ENCODE measurements around the gene TRIM41. TPM values are rescaled to one million over a fixed set of nuclear protein-coding genes. Genes with fewer than 3 reads are reported as not detected.

Gene TRIM41
- total and polyA plus RNA-seq, 9 of the 15 experiments (the other 6 are each of a cell fraction or from before 2014, with no cell fraction given): 1.8 to 47.6 (median 20.9) TPM

DNA sequence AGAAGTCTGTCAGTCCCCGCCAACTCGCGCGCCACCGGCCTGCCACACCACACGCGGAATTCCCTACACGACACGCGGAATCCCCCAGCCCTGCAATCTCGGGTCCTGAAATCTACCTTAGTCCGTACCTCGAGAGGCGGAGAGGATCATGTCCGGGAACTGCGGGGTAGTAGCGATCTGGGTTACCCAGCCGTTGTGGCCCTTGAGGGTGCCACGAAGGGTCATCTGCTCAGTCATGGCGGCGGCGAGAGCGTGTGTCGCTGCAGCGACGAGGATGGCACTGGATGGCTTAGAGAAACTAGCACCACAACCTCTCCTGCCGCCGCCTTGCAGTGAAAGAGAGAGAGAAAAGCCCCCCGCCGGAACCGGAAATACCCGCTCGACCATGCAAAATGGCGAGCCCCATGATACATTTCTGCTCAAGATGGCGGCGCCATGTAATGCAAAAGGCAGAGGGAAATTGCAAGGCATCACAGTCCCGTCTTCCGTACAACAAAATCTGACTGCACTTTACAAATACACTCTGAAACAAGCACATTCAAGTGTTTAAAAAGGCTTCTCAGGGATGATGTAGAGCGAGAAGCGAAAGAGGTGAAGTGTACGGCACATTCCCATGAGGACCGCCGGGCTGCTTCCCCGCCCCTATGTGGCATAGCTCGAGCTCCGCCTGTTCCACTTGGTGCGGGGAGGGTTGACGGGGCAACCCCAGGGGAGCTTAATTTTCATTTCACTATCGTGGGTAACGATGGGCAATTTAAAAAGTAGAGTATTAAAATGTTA is 20.7 kb downstream of the TRIM41 start, which contains the start of gene RACK1 (continued):
- TF ChIP-seq, protein P1, sequence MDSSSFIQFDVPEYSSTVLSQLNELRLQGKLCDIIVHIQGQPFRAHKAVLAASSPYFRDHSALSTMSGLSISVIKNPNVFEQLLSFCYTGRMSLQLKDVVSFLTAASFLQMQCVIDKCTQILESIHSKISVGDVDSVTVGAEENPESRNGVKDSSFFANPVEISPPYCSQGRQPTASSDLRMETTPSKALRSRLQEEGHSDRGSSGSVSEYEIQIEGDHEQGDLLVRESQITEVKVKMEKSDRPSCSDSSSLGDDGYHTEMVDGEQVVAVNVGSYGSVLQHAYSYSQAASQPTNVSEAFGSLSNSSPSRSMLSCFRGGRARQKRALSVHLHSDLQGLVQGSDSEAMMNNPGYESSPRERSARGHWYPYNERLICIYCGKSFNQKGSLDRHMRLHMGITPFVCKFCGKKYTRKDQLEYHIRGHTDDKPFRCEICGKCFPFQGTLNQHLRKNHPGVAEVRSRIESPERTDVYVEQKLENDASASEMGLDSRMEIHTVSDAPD (CRISPR knock-in tag; IDR thresholded peaks at IDR 0.05): no peak
- TF ChIP-seq RNF2 (IDR thresholded peaks at IDR 0.05) (no peak; the same call in 1 of the 2 replicates), POLR2G (IDR thresholded peaks at IDR 0.05; ENCODE audit: low read depth, low read length) (peak; percentile 97), ESRRA (IDR thresholded peaks at IDR 0.05; ENCODE audit: borderline replicate concordance, low read depth) (peak; percentile 26; the same call in 1 of the 2 replicates), NCOR1 (IDR thresholded peaks at IDR 0.05) (peak; percentile 47; the same call in 1 of the 2 replicates), NCOA1 (IDR thresholded peaks at IDR 0.05; ENCODE audit: low read depth) (peak; percentile 20; the same call in 1 of the 2 replicates), CBX8 (IDR thresholded peaks at IDR 0.05; ENCODE audit: borderline replicate concordance, extremely low read depth, low read depth, low read length, poor library complexity, severe bottlenecking) (no peak), MAZ (CRISPR knock-in tag; conservative IDR thresholded peaks at IDR 0.05 in 1 of 2, IDR thresholded peaks at IDR 0.05 in 1 of 2) (peak; percentile 74 to 87), CBX1 (IDR thresholded peaks at IDR 0.05; ENCODE audit: low read depth) (0 out of 2 replicates have a peak, but pooled peaks have one; percentile 58), RBM25 (IDR thresholded peaks at IDR 0.05; ENCODE audit: low read depth, low read length, severe bottlenecking) (no peak), KLF1 (tag; IDR thresholded peaks at IDR 0.05) (peak; percentile 54), HNRNPK (IDR thresholded peaks at IDR 0.05; ENCODE audit: low read depth, low read length, poor library complexity, severe bottlenecking) (no peak), PRPF4 (IDR thresholded peaks at IDR 0.05; ENCODE audit: insufficient read depth, low read depth, low read length, poor library complexity, severe bottlenecking) (no peak), HDAC1 (IDR thresholded peaks at IDR 0.05) (peak in 1 of 2 experiments; percentile 56; a peak in 2 of 4 replicates), GTF2A2 (tag; IDR thresholded peaks at IDR 0.05) (peak; percentile 85), ZNF778 (CRISPR knock-in tag; IDR thresholded peaks at IDR 0.05) (no peak), ZNF584 (CRISPR knock-in tag; IDR thresholded peaks at IDR 0.05; ENCODE audit: low read depth) (0 out of 2 replicates have a peak, but pooled peaks have one; percentile 54), FOXK1 (CRISPR knock-in tag; IDR thresholded peaks at IDR 0.05; ENCODE audit: borderline replicate concordance) (peak; percentile 77; the same call in 1 of the 2 replicates), TRIM28 (IDR thresholded peaks at IDR 0.05) (no peak), ZKSCAN1 (IDR thresholded peaks at IDR 0.05; ENCODE audit: low read depth, low read length) (0 out of 2 replicates have a peak, but pooled peaks have one; percentile 53)
- TF ChIP-seq, protein P2, sequence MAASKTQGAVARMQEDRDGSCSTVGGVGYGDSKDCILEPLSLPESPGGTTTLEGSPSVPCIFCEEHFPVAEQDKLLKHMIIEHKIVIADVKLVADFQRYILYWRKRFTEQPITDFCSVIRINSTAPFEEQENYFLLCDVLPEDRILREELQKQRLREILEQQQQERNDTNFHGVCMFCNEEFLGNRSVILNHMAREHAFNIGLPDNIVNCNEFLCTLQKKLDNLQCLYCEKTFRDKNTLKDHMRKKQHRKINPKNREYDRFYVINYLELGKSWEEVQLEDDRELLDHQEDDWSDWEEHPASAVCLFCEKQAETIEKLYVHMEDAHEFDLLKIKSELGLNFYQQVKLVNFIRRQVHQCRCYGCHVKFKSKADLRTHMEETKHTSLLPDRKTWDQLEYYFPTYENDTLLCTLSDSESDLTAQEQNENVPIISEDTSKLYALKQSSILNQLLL (CRISPR knock-in tag; IDR thresholded peaks at IDR 0.05; ENCODE audit: borderline replicate concordance): no peak
- TF ChIP-seq, protein P3, sequence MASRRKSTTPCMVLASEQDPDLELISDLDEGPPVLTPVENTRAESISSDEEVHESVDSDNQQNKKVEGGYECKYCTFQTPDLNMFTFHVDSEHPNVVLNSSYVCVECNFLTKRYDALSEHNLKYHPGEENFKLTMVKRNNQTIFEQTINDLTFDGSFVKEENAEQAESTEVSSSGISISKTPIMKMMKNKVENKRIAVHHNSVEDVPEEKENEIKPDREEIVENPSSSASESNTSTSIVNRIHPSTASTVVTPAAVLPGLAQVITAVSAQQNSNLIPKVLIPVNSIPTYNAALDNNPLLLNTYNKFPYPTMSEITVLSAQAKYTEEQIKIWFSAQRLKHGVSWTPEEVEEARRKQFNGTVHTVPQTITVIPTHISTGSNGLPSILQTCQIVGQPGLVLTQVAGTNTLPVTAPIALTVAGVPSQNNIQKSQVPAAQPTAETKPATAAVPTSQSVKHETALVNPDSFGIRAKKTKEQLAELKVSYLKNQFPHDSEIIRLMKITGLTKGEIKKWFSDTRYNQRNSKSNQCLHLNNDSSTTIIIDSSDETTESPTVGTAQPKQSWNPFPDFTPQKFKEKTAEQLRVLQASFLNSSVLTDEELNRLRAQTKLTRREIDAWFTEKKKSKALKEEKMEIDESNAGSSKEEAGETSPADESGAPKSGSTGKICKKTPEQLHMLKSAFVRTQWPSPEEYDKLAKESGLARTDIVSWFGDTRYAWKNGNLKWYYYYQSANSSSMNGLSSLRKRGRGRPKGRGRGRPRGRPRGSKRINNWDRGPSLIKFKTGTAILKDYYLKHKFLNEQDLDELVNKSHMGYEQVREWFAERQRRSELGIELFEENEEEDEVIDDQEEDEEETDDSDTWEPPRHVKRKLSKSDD (conservative IDR thresholded peaks at IDR 0.05; ENCODE audit: low read length): no peak; the same call in 1 of the 2 replicates

Measured in K562 (cell line).